Measurements from ENCODE around the gene TNFAIP8L1.

TNFAIP8L1 gene

DNA sequence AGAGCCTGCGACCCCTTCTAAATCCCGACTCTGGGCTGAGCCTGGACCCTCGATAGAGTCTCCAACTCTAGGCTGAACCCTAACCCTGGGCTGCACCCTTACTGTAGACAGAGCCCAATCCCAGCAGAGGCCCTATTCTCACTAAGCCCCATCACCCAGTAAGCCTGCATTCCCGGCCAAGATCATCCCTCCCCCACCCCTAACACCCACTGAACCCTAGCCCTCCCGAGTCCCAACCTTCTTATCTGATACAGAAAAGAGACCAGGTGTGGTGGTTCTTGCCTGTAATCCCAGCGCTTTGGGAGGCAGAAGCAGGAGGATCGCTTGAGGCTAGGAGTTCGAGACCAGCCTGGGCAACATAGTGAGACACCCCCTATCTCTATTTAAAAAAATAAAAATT is 2.6 kb upstream of the TNFAIP8L1 start:
- peaks cover 23% of the 10 kb centered on the region for H3K4me1 ChIP-seq (ENCODE audit: control insufficient read depth, insufficient read depth, low read length)
- H3K9ac ChIP-seq (ENCODE audit: low read length): peak overlapping the region; percentile 32
- H3K4me3 ChIP-seq (ENCODE audit: low read depth, low read length): peak overlapping the region; percentile 82
- H3K27me3 ChIP-seq (ENCODE audit: control insufficient read depth, insufficient read depth, low read length): peaks cover 11% of the 10 kb centered on the region
- H3K27ac ChIP-seq (ENCODE audit: low read depth, low read length): no peak overlapping the region
- no peaks in the 10 kb centered on the region for H3K9me3 ChIP-seq (ENCODE audit: control insufficient read depth, insufficient read depth, low read depth, low read length)
- H3K36me3 ChIP-seq (ENCODE audit: control insufficient read depth, insufficient read depth, low read length): no peaks in the 10 kb centered on the region

DNA sequence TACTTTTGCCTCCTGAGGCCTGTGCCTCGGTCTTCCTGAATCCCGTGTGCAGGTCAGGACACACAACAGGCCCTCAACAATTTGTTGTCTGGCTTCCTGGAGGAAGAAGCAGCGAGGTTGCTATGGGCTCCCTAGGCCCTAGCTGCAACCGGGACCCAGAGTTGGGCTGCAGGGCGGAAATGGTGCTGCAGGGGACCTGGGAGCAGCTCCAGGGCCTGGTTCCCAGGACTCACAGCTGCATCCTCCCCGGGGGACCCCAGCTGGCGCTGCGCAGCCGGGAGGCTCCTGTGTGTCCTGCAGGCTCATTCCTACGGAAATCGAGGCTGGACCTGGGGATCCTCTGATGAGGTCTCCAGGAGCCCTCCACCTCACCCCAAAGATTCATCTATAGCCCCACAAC is 999 bp upstream of the TNFAIP8L1 start:
- H3K36me3 ChIP-seq (ENCODE audit: control insufficient read depth, insufficient read depth, low read length): no peaks in the 10 kb centered on the region
- H3K9me3 ChIP-seq (ENCODE audit: control insufficient read depth, insufficient read depth, low read depth, low read length): no peaks in the 10 kb centered on the region
- peaks cover 11% of the 10 kb centered on the region for H3K27me3 ChIP-seq (ENCODE audit: control insufficient read depth, insufficient read depth, low read length)
- no peak overlapping the region; the same call in 1 of the 2 replicates for H3K27ac ChIP-seq (ENCODE audit: low read depth, low read length)
- no peak overlapping the region for H3K4me3 ChIP-seq (ENCODE audit: low read depth, low read length)
- H3K9ac ChIP-seq (ENCODE audit: low read length): no peak overlapping the region
- H3K4me1 ChIP-seq (ENCODE audit: control insufficient read depth, insufficient read depth, low read length): peaks cover 23% of the 10 kb centered on the region

DNA sequence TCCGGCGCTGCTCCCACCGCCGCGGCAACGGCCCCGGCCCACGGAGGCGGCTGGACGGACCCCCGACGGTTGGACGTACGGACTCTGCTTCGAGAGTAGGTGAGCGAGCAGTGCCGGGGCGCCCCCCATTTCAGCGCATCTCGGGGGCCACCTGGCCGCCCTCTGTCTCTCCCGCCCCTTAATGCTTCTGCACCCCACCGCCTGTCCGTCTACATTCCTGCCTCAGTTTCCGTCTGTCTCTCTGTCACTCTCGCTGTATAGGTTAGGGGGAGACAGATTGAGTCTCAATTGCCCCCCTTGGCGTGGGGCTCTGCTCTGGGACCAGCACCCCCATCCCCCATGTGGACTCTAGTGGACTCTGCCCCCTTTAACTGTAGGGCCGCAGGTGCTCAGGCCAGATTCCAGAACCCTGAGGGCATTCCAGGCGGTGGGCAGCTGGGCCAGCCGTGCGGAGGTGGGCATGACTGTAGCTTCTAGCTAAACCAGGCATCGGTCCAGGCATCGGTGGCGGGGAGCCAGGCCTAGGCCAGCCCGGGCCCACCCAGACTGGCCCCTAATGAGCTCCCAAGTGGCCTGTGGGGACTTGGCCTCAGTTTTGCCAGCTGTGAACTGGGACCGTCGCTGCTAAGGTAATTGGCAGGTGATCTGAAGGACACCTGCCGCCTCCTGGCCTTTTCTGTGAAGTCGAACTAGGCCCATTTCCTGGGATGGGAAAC is 373 bp downstream of the TNFAIP8L1 start:
- Histone ChIP-seq H3K4me3 (ENCODE audit: low read depth, low read length) (peak overlapping the region; percentile 75), H3K36me3 (ENCODE audit: control insufficient read depth, insufficient read depth, low read length) (no peaks in the 10 kb centered on the region), H3K9ac (ENCODE audit: low read length) (peak overlapping the region; percentile 32), H3K4me1 (ENCODE audit: control insufficient read depth, insufficient read depth, low read length) (peaks cover 23% of the 10 kb centered on the region), H3K27me3 (ENCODE audit: control insufficient read depth, insufficient read depth, low read length) (peaks cover 11% of the 10 kb centered on the region), H3K9me3 (ENCODE audit: control insufficient read depth, insufficient read depth, low read depth, low read length) (no peaks in the 10 kb centered on the region), H3K27ac (ENCODE audit: low read depth, low read length) (no peak overlapping the region)

DNA sequence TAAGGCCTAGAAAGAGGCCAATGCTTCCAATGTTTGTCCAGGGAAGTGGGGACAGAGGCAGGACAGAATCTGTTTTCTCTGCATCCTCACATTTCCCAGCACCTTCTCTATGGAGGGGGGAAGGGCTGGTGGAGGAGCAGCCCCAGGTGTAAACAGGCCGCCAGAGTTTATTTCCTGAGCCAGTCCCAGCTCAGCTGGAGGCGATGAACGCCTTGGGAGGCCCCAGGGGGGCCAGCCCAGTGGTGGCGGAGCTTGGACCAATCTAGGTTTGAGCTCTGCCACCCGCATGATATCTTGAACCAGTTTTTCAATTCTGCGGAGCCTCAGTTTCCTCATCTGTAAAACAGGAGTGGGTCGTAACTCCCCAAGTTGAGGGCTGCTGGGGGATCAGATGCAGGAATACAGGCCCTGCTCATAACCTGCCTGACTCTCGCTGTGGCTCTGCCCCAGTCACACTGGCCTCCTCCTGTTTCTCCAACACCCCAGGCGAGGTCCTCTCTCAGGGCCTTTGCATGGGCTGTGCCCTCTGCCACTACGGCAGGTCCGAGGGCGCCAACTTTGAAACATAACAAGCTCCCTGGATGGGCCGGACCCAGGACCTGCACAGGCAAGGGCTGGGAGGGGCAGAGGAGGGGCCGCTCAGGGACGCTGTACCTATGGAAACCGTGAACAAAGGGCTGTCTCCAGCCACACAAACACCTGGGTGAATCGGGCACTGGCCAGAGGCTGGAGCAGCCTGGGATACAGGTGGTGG is 1.1 kb downstream of the TNFAIP8L1 start:
- H3K27me3 ChIP-seq (ENCODE audit: control insufficient read depth, insufficient read depth, low read length): peaks cover 11% of the 10 kb centered on the region
- peak overlapping the region; percentile 75 for H3K4me3 ChIP-seq (ENCODE audit: low read depth, low read length)
- peaks cover 23% of the 10 kb centered on the region for H3K4me1 ChIP-seq (ENCODE audit: control insufficient read depth, insufficient read depth, low read length)
- H3K36me3 ChIP-seq (ENCODE audit: control insufficient read depth, insufficient read depth, low read length): no peaks in the 10 kb centered on the region
- H3K27ac ChIP-seq (ENCODE audit: low read depth, low read length): no peak overlapping the region
- no peaks in the 10 kb centered on the region for H3K9me3 ChIP-seq (ENCODE audit: control insufficient read depth, insufficient read depth, low read depth, low read length)
- peak overlapping the region; percentile 32 for H3K9ac ChIP-seq (ENCODE audit: low read length)

DNA sequence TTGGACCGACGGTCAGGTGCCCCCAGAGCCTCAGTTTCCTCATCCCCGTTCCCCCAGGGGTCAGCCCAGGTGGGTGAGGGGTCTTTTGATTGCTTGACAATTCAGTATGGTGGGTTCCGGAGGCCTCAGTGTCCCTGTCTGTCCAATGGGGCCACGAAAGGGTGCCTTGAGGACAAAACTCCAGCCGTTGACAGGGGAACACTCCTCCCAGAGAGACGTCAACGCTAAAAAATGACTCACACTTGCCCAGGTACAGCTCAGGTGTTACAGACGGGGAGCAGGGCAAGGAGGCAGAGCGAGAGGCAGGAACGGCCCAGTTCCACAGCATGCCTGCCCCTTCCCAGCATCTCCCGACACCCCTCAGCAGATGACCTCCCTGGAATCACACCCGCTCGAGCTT is 1.8 kb downstream of the TNFAIP8L1 start:
- Histone ChIP-seq H3K27ac (ENCODE audit: low read depth, low read length) (no peak overlapping the region), H3K4me3 (ENCODE audit: low read depth, low read length) (no peak overlapping the region), H3K9ac (ENCODE audit: low read length) (no peak overlapping the region)

DNA sequence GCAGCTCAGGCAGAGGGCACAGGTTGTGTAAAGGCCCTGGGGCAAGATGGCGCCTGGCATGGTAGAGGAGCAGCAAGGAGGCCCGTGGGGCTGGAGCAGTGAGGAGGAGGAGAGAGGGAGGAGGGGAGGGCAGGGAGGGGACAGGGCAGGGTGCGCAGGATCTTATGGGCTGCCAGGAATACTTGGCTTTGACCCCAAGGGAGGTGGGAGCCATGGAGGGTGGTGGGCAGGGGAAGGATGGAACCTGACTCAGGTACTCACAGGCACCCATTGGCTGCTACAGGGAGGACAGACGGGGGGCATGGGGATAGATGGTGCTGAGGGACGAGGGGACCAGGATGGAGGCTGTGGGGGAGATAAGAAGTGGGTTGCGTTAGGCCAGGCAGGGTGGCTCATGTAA is 3.3 kb downstream of the TNFAIP8L1 start:
- Histone ChIP-seq H3K9ac (ENCODE audit: low read length) (no peak overlapping the region), H3K27ac (ENCODE audit: low read depth, low read length) (no peak overlapping the region), H3K9me3 (ENCODE audit: control insufficient read depth, insufficient read depth, low read depth, low read length) (no peaks in the 10 kb centered on the region), H3K36me3 (ENCODE audit: control insufficient read depth, insufficient read depth, low read length) (no peaks in the 10 kb centered on the region), H3K27me3 (ENCODE audit: control insufficient read depth, insufficient read depth, low read length) (no peaks in the 10 kb centered on the region), H3K4me1 (ENCODE audit: control insufficient read depth, insufficient read depth, low read length) (peaks cover 15% of the 10 kb centered on the region), H3K4me3 (ENCODE audit: low read depth, low read length) (no peak overlapping the region)

More for the DNA sequence above, 1.8 kb downstream of the TNFAIP8L1 start:
- Histone ChIP-seq H3K27me3 (ENCODE audit: control insufficient read depth, insufficient read depth, low read length) (peaks cover 11% of the 10 kb centered on the region), H3K4me1 (ENCODE audit: control insufficient read depth, insufficient read depth, low read length) (peaks cover 20% of the 10 kb centered on the region), H3K9me3 (ENCODE audit: control insufficient read depth, insufficient read depth, low read depth, low read length) (no peaks in the 10 kb centered on the region), H3K36me3 (ENCODE audit: control insufficient read depth, insufficient read depth, low read length) (no peaks in the 10 kb centered on the region)

DNA sequence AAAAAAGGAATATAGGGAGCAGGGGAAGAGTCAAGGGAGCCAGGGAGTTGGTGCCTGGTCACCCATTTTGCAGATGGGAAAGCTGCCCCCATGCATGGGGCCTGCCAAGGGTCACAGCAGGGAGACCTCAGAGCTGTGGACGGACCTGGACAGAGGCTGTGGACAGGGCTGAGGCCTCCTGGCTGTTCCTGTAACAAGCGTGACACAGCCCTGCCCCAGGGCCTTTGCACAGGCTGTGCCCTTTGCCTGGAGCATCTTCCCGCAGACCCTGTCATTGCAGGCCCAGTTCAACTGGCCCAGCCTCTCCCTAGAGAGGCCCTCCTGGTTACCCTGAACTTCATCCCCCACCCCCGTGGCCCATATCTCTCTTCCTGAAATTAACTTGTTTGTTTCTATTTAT is 6.4 kb downstream of the TNFAIP8L1 start:
- Histone ChIP-seq H3K9ac (ENCODE audit: low read length) (no peak overlapping the region), H3K4me1 (ENCODE audit: control insufficient read depth, insufficient read depth, low read length) (no peaks in the 10 kb centered on the region; the same call in 1 of the 2 replicates), H3K27ac (ENCODE audit: low read depth, low read length) (no peak overlapping the region), H3K27me3 (ENCODE audit: control insufficient read depth, insufficient read depth, low read length) (no peaks in the 10 kb centered on the region), H3K4me3 (ENCODE audit: low read depth, low read length) (no peak overlapping the region), H3K36me3 (ENCODE audit: control insufficient read depth, insufficient read depth, low read length) (no peaks in the 10 kb centered on the region), H3K9me3 (ENCODE audit: control insufficient read depth, insufficient read depth, low read depth, low read length) (no peaks in the 10 kb centered on the region)

DNA sequence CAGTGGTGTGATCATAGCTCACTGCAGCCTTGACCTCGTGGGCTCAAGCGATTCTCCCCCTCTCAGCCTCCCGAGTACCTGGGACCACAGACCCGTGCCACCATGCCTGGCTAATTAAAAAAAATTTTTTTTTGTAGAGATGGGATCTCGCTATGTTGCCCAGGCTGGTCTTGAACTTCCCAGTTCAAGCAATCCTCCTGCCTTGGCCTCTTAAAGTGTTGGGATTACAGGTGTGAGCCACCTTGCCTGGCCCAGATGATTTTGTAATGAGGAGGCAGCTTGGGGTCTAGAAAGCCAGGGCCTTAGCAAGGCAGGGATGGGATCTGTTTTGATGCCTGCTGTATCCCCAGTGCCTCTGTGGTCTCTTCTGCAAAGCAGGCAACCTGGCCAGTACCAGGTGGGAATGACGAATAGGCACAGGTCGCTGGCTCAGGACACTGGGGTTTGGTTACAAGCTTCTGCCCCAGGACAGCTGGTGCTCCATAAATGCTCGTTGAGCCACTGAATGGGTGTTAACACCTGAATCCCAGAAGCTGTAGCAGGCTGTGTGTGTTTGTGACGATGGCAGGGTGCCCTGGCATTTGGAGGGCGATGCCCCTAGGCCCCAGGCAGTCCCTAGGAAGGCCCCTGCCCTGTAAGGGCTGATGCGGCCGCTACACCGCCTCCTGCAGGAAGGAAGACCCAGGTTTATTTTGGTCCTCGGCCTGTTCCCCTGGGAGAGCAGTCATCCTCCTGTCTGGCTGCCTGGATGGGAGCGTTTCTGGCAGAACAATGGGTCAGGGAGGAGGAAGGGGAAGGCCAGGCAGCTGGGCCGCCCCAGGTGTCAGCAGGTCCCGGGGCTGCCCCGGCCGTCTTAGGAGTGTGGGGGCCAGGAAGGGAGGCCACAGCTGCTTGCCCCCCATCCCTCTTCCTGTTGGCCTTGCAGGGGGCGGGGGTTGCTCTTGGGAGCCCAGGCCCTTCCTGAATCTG is 8.6 kb downstream of the TNFAIP8L1 start:
- Histone ChIP-seq H3K27me3 (ENCODE audit: control insufficient read depth, insufficient read depth, low read length) (no peaks in the 10 kb centered on the region), H3K27ac (ENCODE audit: low read depth, low read length) (no peak overlapping the region), H3K4me3 (ENCODE audit: low read depth, low read length) (no peak overlapping the region), H3K4me1 (ENCODE audit: control insufficient read depth, insufficient read depth, low read length) (no peaks in the 10 kb centered on the region; the same call in 1 of the 2 replicates), H3K9ac (ENCODE audit: low read length) (no peak overlapping the region), H3K36me3 (ENCODE audit: control insufficient read depth, insufficient read depth, low read length) (no peaks in the 10 kb centered on the region), H3K9me3 (ENCODE audit: control insufficient read depth, insufficient read depth, low read depth, low read length) (no peaks in the 10 kb centered on the region)

DNA sequence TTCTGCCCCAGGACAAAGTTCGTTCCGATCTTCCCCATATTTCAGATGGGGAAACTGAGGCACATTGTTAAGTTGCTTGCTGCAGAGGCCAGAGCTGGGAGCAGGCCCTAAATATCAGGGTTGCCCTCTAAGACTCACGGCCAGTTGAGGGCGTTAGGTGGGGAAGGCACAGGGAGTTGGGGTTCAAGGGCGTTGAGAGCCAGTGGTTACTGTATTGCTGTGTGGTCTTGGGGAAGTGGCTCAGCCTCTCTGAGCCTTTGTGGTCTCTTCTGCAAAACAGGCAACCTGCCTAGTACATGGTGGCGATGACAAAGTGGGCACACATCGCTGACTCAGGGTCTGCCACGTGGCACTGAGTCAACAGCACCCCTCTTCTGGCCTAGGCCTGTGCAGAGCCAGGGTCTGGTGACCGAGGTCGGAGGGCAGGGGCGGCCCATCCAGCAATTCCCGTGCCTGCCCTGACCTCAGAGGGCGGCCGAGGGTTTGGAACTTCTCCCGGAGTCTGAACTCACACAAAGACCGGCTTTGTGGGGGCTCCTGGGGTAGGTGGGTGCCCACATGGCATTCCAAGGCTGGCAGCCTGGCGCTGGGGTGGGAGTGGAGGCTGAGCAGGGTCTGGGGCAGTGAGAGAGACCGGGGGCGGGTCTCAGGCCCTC is 10.2 kb downstream of the TNFAIP8L1 start:
- Histone ChIP-seq H3K9me3 (ENCODE audit: control insufficient read depth, insufficient read depth, low read depth, low read length) (no peaks in the 10 kb centered on the region), H3K36me3 (ENCODE audit: control insufficient read depth, insufficient read depth, low read length) (peaks cover 2% of the 10 kb centered on the region; the same call in 1 of the 2 replicates), H3K9ac (ENCODE audit: low read length) (no peak overlapping the region), H3K27ac (ENCODE audit: low read depth, low read length) (no peak overlapping the region), H3K4me1 (ENCODE audit: control insufficient read depth, insufficient read depth, low read length) (no peaks in the 10 kb centered on the region; the same call in 1 of the 2 replicates), H3K27me3 (ENCODE audit: control insufficient read depth, insufficient read depth, low read length) (no peaks in the 10 kb centered on the region), H3K4me3 (ENCODE audit: low read depth, low read length) (no peak overlapping the region)

DNA sequence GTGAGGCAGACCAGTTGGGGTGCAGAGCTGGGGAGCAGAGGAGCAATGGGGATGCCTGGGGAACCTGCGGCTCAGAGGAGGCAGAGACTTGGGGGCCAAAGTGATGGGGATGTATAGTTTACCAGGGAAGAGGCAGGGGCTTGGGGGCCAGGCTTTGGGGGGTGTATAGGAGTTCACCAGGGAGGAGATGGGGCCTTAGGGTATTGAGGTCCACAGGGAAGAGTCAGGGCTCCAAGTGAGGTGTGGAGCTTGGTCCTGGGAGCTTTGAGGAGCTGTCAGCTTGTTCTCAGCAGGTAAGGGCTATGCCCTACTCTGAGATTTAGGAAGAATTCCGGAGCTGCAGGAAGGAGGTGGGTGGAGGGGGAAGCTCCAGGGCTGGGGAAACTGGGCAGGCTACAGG is 10.8 kb downstream of the TNFAIP8L1 start:
- no peak overlapping the region for H3K27ac ChIP-seq (ENCODE audit: low read depth, low read length)
- no peaks in the 10 kb centered on the region for H3K27me3 ChIP-seq (ENCODE audit: control insufficient read depth, insufficient read depth, low read length)
- H3K9ac ChIP-seq (ENCODE audit: low read length): no peak overlapping the region
- H3K4me3 ChIP-seq (ENCODE audit: low read depth, low read length): no peak overlapping the region
- no peaks in the 10 kb centered on the region for H3K9me3 ChIP-seq (ENCODE audit: control insufficient read depth, insufficient read depth, low read depth, low read length)
- no peaks in the 10 kb centered on the region; the same call in 1 of the 2 replicates for H3K4me1 ChIP-seq (ENCODE audit: control insufficient read depth, insufficient read depth, low read length)
- peaks cover 5% of the 10 kb centered on the region; the same call in 1 of the 2 replicates for H3K36me3 ChIP-seq (ENCODE audit: control insufficient read depth, insufficient read depth, low read length)

Measured in HUES6 (cell line).